Prostate gland (tissue), 2 donors: ENCODE data around the gene PGGT1B.

Source experiments
- POLR2AphosphoS5 ChIP-seq: sonication (generic); formaldehyde crosslinking; IDR thresholded peaks from one replicate; pipeline ENCODE4 v1.6.1; 2017; ENCODE audit warnings: antibody characterized with exemption
- TF ChIP-seq, protein P1 (sequence below), 4 experiments: fragments of 200-600 bp in 2 of 4; fragments of 450-650 bp in 2 of 4; sonication (generic) in 2 of 4; IDR thresholded peaks; 1 replicate in 3 of 4; 2 replicates in 1 of 4; pipeline ENCODE4 v1.5.1; 2016 to 2019; ENCODE audit warnings: antibody characterized with exemption in 4 of 4, mild to moderate bottlenecking in 2 of 4, moderate library complexity in 2 of 4

DNA sequence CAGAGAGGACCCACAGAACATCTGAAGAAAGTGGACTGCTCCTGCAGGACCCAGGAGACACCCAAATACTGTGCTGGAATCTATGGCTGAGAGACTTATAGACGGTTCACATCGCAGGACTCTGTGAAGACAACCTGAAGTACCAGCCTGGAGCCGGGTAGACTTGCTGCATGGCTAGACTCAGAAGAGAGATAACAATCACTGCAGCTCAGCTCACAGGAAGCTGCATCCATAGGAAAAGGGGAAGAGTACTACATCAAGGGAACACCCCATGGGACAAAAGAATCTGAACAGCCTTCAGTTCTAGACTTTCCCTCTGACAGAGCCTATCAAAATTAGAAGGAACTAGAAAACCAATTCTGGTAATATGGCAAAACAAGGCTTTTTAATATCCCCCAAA, 66.5 kb downstream of the PGGT1B start:
- TF ChIP-seq, protein P1, sequence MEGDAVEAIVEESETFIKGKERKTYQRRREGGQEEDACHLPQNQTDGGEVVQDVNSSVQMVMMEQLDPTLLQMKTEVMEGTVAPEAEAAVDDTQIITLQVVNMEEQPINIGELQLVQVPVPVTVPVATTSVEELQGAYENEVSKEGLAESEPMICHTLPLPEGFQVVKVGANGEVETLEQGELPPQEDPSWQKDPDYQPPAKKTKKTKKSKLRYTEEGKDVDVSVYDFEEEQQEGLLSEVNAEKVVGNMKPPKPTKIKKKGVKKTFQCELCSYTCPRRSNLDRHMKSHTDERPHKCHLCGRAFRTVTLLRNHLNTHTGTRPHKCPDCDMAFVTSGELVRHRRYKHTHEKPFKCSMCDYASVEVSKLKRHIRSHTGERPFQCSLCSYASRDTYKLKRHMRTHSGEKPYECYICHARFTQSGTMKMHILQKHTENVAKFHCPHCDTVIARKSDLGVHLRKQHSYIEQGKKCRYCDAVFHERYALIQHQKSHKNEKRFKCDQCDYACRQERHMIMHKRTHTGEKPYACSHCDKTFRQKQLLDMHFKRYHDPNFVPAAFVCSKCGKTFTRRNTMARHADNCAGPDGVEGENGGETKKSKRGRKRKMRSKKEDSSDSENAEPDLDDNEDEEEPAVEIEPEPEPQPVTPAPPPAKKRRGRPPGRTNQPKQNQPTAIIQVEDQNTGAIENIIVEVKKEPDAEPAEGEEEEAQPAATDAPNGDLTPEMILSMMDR (IDR thresholded peaks at IDR 0.05): no peak
- TF ChIP-seq POLR2AphosphoS5: no peak
